Stimulated activated CD8-positive, alpha-beta memory T cell treated with anti-CD3 and anti-CD28 coated beads, Interleukin-15, amount 100 ng/mL, for 1 hour (primary cell): Measurements from ENCODE around the gene CUBN.

ENCODE experiments used
- DNase-seq: peaks from one replicate; pipeline ENCODE4 v3.0.0-alpha.2; 2020; ENCODE audit warnings: low read depth

CUBN gene

GRCh38 chr10:17068953-17069352 is 60.7 kb downstream of the CUBN start:
- DNase-seq = no peak

GRCh38 chr10:17067376-17068264 is 62.0 kb downstream of the CUBN start:
- no peak for DNase-seq

GRCh38 chr10:17066807-17067206 is 62.8 kb downstream of the CUBN start:
- DNase-seq = no peak

- no peak for DNase-seq
These were observed 63.6 kb downstream of the CUBN start for GRCh38 chr10:17066000-17066399.

- no peak for DNase-seq
These were observed 64.3 kb downstream of the CUBN start for GRCh38 chr10:17065273-17065672.

- no peak for DNase-seq
These were observed 65.2 kb downstream of the CUBN start for GRCh38 chr10:17064435-17064834.

- DNase-seq = no peak
These were observed 66.6 kb downstream of the CUBN start for GRCh38 chr10:17062955-17063484.

- no peak for DNase-seq
These were observed 67.1 kb downstream of the CUBN start for GRCh38 chr10:17062493-17062892.

GRCh38 chr10:17062009-17062408 is 67.6 kb downstream of the CUBN start:
- no peak for DNase-seq

- no peak for DNase-seq
These were observed 68.2 kb downstream of the CUBN start for GRCh38 chr10:17061418-17061817.

GRCh38 chr10:17060289-17060688 is 69.3 kb downstream of the CUBN start:
- no peak for DNase-seq

- DNase-seq = no peak
These were observed 70.4 kb downstream of the CUBN start for GRCh38 chr10:17059197-17059688.

- no peak for DNase-seq
These were observed 71.5 kb downstream of the CUBN start for GRCh38 chr10:17058093-17058492.

GRCh38 chr10:17056781-17057428 is 72.7 kb downstream of the CUBN start:
- no peak for DNase-seq

GRCh38 chr10:17053513-17053912 is 76.1 kb downstream of the CUBN start:
- no peak for DNase-seq

GRCh38 chr10:17053061-17053460 is 76.5 kb downstream of the CUBN start:
- no peak for DNase-seq

- DNase-seq = no peak
These were observed 77.8 kb downstream of the CUBN start for GRCh38 chr10:17051851-17052250.

- no peak for DNase-seq
These were observed 80.4 kb downstream of the CUBN start for GRCh38 chr10:17049195-17049594.

GRCh38 chr10:17047908-17048307 is 81.7 kb downstream of the CUBN start:
- no peak for DNase-seq

- no peak for DNase-seq
These were observed 82.6 kb downstream of the CUBN start for GRCh38 chr10:17046989-17047388.

GRCh38 chr10:17043586-17043985 is 86.0 kb downstream of the CUBN start:
- DNase-seq = no peak

GRCh38 chr10:17041626-17042520 is 87.7 kb downstream of the CUBN start:
- DNase-seq = no peak
